Upper lobe of left lung (tissue), 4 donors: ENCODE measurements around the gene HHAT.

Experiments used
- CTCF ChIP-seq, 6 experiments: fragments of 450-650 bp in 4 of 6; fragments of 200-600 bp in 2 of 6; sonication (generic) in 2 of 6; IDR thresholded peaks; one replicate each; pipeline ENCODE4 v1.5.1; 2016 to 2019; ENCODE audit warnings: antibody characterized with exemption in 6 of 6
- EP300 ChIP-seq, 4 donors: sonication (generic); formaldehyde crosslinking; IDR thresholded peaks; one replicate each; pipeline ENCODE4 v1.5.1; 2017; ENCODE audit warnings: antibody characterized with exemption in 4 of 4, control low read depth in 2 of 4
- POLR2A ChIP-seq, 4 donors: fragments of 450-650 bp; IDR thresholded peaks; one replicate each; pipeline ENCODE4 v1.5.1; 2016 to 2017; ENCODE audit warnings: antibody characterized with exemption in 4 of 4, mild to moderate bottlenecking in 2 of 4
- POLR2AphosphoS5 ChIP-seq, 2 donors: sonication (generic); formaldehyde crosslinking; IDR thresholded peaks; one replicate each; pipeline ENCODE4 v1.5.1; 2017; ENCODE audit warnings: antibody characterized with exemption in 2 of 2

GRCh38 chr1:210653771-210654170 is 325.1 kb downstream of the HHAT start:
- TF ChIP-seq EP300 (IDR thresholded peaks at IDR 0.05), result no peak
- no peak for TF ChIP-seq CTCF (IDR thresholded peaks at IDR 0.05)
- no peak for TF ChIP-seq POLR2A (IDR thresholded peaks at IDR 0.05)
- TF ChIP-seq POLR2AphosphoS5 (IDR thresholded peaks at IDR 0.05), result no peak
